Upper lobe of left lung (tissue), 6 donors: ENCODE results near the gene RASA3. TPM values are rescaled to one million over a fixed set of nuclear protein-coding genes. Genes with fewer than 3 reads are reported as not detected.

Experiments
- ATAC-seq, 2 donors: fragments of 200-7000 bp; cut with Tn5 transposase; one replicate each; pipeline ENCODE4 v1.9.1; 2022; ENCODE audit warnings: mild to moderate bottlenecking in 2 of 2, moderate library complexity in 2 of 2; ENCODE audit not compliant: low FRiP score in 2 of 2
- DNase-seq, 2 donors: peaks; one replicate each; pipeline ENCODE4 v3.0.0-alpha.2; 2019 to 2020
- H3K27ac ChIP-seq, 4 donors: fragments of 200-600 bp; sonication (generic); one replicate each; pipeline ENCODE4 v1.5.1; 2016 to 2019
- H3K27me3 ChIP-seq, 4 donors: fragments of 200-600 bp; sonication (generic); one replicate each; pipeline ENCODE4 v1.5.1; 2017 to 2019
- H3K36me3 ChIP-seq, 4 donors: fragments of 200-600 bp; sonication (generic); one replicate each; pipeline ENCODE4 v1.5.1; 2016 to 2019
- H3K4me1 ChIP-seq, 4 donors: fragments of 200-600 bp; sonication (generic); one replicate each; pipeline ENCODE4 v1.5.1; 2018 to 2019
- H3K4me3 ChIP-seq, 4 donors: fragments of 200-600 bp; sonication (generic); one replicate each; pipeline ENCODE4 v1.5.1; 2017 to 2019; ENCODE audit warnings: mild to moderate bottlenecking in 2 of 4, moderate library complexity in 1 of 4
- H3K9me3 ChIP-seq, 4 donors: fragments of 200-600 bp; sonication (generic); one replicate each; pipeline ENCODE4 v1.5.1; 2018 to 2019
- EP300 ChIP-seq, 4 donors: sonication (generic); formaldehyde crosslinking; IDR thresholded peaks; one replicate each; pipeline ENCODE4 v1.5.1; 2017; ENCODE audit warnings: antibody characterized with exemption in 4 of 4, control low read depth in 2 of 4
- POLR2A ChIP-seq, 4 donors: fragments of 450-650 bp; IDR thresholded peaks; one replicate each; pipeline ENCODE4 v1.5.1; 2016 to 2017; ENCODE audit warnings: antibody characterized with exemption in 4 of 4, mild to moderate bottlenecking in 2 of 4
- POLR2AphosphoS5 ChIP-seq, 2 donors: sonication (generic); formaldehyde crosslinking; IDR thresholded peaks; one replicate each; pipeline ENCODE4 v1.5.1; 2017; ENCODE audit warnings: antibody characterized with exemption in 2 of 2
- WGBS, 2 donors: methylation state at CpG; one replicate each; pipeline ENCODE4 v1.1.5; 2017 to 2018; 5-methylcytosine and 5-hydroxymethylcytosine counted together
- total RNA-seq, 6 donors: library from RNA; depleted of rRNA in 4 of 6; stranded (reverse); fragments of >200 nt in 4 of 6; gene quantifications; one replicate each; pipeline versions ENCODE4 v1.1.0 to v1.2.1, GENCODE V29; 2016 to 2021
- TF ChIP-seq, protein P1 (sequence below), 6 experiments: fragments of 450-650 bp in 4 of 6; fragments of 200-600 bp in 2 of 6; sonication (generic) in 2 of 6; IDR thresholded peaks; one replicate each; pipeline ENCODE4 v1.5.1; 2016 to 2019; ENCODE audit warnings: antibody characterized with exemption in 6 of 6
- donor health status: DM: no; HTN: no; CAD: no; lungs with moderate emphysema.
- donor health status: DM: no; HTN: yes; CAD: no; lungs with severe emphysema.

The RASA3 gene
- total RNA-seq, 6 donors from 2014 or later, result 11.4 to 52.4 (median 18.4) TPM

DNA sequence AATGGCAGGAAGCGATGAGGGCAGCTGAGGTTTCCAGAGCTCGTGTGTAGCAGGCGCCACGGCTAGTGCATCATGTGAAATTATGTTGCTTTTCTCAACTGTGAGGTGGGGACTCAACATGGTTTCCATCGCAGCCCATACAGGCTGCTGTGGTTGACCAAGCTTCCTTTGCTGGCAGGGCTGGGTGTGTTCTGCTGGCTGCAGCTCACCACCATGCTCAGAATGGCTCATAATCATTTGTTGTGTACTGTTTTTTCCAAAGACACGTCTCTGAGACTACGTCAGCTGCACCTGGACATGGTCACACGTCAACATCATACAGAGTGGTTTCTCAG lies 16.1 kb upstream of the RASA3 start:
- DNase-seq (peak in 1 of 2 donors; percentile 53), ATAC-seq (no peak)
- 53 to 69% methylated on average over 8 of the region's 8 CpGs for WGBS, 2 donors
- Histone ChIP-seq H3K4me1 (peaks cover 3 to 9% (median 6%) of the 10 kb centered on the region in 4 donors), H3K27ac (no peak overlapping the region), H3K27me3 (no peaks in the 10 kb centered on the region), H3K36me3 (no peaks in the 10 kb centered on the region), H3K9me3 (no peaks in the 10 kb centered on the region), H3K4me3 (no peak overlapping the region)
- TF ChIP-seq POLR2A (IDR thresholded peaks at IDR 0.05) (peak in 1 of 4 donors; percentile 25), POLR2AphosphoS5 (IDR thresholded peaks at IDR 0.05) (peak in 1 of 2 donors; percentile 10), EP300 (IDR thresholded peaks at IDR 0.05) (peak in 1 of 4 donors; percentile 35)
- TF ChIP-seq, protein P1, sequence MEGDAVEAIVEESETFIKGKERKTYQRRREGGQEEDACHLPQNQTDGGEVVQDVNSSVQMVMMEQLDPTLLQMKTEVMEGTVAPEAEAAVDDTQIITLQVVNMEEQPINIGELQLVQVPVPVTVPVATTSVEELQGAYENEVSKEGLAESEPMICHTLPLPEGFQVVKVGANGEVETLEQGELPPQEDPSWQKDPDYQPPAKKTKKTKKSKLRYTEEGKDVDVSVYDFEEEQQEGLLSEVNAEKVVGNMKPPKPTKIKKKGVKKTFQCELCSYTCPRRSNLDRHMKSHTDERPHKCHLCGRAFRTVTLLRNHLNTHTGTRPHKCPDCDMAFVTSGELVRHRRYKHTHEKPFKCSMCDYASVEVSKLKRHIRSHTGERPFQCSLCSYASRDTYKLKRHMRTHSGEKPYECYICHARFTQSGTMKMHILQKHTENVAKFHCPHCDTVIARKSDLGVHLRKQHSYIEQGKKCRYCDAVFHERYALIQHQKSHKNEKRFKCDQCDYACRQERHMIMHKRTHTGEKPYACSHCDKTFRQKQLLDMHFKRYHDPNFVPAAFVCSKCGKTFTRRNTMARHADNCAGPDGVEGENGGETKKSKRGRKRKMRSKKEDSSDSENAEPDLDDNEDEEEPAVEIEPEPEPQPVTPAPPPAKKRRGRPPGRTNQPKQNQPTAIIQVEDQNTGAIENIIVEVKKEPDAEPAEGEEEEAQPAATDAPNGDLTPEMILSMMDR (IDR thresholded peaks at IDR 0.05), result no peak

DNA sequence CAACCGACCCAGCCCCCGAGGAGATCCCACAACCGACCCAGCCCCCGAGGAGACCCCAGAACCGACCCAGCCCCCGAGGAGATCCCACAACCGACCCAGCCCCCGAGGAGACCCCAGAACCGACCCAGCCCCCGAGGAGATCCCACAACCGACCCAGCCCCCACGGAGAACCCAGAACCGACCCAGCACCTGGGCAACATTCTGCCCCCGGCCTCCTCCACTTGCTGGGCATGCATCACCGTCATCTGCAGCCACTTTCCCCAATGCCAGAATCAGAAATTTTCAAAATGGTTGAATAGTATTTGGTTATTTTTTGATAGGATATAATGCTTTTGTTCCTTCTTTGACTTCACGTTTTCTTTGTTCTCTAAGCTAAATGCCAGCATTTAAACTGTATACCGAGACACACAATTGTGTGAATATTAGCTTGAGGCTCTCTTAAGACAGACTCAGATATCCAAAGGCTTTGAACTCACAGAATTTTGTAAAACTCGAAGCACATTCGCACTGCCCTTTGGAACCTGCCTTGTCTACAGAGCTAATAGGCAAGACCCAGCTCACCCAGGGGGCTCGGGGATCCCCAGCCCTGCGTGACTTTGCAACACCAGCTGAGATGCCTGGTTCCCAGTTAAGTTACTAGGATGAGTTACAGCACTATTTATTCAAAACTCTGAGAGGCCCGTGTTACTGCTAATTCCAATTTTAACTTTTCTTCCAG lies 15.5 kb upstream of the RASA3 start:
- TF ChIP-seq POLR2AphosphoS5 (IDR thresholded peaks at IDR 0.05) (no peak), POLR2A (IDR thresholded peaks at IDR 0.05) (no peak), EP300 (IDR thresholded peaks at IDR 0.05) (no peak)
- TF ChIP-seq, protein P1 (IDR thresholded peaks at IDR 0.05), result no peak
- 71 to 75% methylated on average over 12 to 14 of the region's 22 CpGs for WGBS, 2 donors
- Histone ChIP-seq H3K9me3 (no peaks in the 10 kb centered on the region), H3K4me3 (no peak overlapping the region), H3K36me3 (no peaks in the 10 kb centered on the region), H3K27me3 (no peaks in the 10 kb centered on the region), H3K27ac (no peak overlapping the region), H3K4me1 (peaks cover 7 to 13% (median 11%) of the 10 kb centered on the region in 4 donors)
- no peak for ATAC-seq
- no peak for DNase-seq

DNA sequence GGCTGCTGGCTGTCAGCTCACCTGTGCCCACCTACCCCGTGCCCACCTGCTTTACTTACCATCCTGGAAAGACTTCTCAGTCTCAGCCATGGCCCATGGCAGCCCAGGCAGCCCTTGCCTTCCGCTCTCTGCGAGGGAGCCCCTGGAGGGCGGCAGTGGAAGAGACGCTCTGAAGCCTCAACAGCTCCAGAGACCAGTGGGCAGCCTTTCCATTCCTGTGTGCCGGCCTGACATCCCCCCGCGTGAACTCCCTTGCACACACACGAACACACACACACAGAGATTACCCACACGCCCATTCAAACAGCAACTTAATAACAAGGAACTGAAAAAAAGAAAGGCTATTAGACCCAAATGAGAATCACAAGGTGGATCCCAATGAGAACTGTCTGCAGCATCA lies 14.2 kb upstream of the RASA3 start:
- no peak for TF ChIP-seq POLR2A (IDR thresholded peaks at IDR 0.05)
- TF ChIP-seq, protein P1 (IDR thresholded peaks at IDR 0.05), result no peak
- TF ChIP-seq POLR2AphosphoS5 (IDR thresholded peaks at IDR 0.05), result no peak
- TF ChIP-seq EP300 (IDR thresholded peaks at IDR 0.05), result no peak

DNA sequence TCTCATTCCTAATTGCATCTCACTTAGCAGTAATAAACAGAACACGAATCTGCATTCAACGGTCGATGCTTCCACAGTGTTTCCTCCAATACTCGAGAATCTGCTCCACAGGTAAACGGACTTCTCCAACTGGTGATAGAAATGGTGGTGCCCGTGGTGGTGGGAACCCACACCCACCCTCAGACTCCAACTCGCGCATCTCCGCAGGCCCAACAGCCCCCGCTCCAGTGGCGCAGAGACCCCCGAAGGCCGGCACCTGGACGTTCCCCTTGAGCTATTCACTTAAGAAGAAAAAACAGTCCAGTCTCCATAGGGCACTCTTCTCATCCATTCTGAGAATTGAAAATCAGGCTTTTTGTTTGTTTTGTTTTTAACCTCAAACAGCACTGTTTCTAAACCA lies 13.8 kb upstream of the RASA3 start:
- no peak overlapping the region for H3K4me3 ChIP-seq
- TF ChIP-seq POLR2AphosphoS5 (IDR thresholded peaks at IDR 0.05) (no peak), POLR2A (IDR thresholded peaks at IDR 0.05) (no peak), EP300 (IDR thresholded peaks at IDR 0.05) (no peak)
- TF ChIP-seq, protein P1 (IDR thresholded peaks at IDR 0.05), result no peak
- no peaks in the 10 kb centered on the region for H3K9me3 ChIP-seq
- peaks cover 15 to 22% (median 18%) of the 10 kb centered on the region in 4 donors for H3K4me1 ChIP-seq
- H3K27me3 ChIP-seq, result no peaks in the 10 kb centered on the region
- no peak overlapping the region for H3K27ac ChIP-seq
- H3K36me3 ChIP-seq, result no peaks in the 10 kb centered on the region
- DNase-seq (no peak), ATAC-seq (no peak)
- 91 to 93% methylated on average over 14 of the region's 14 CpGs for WGBS, 2 donors

More for the DNA sequence above, 14.2 kb upstream of the RASA3 start:
- no peak for ATAC-seq
- H3K4me1 ChIP-seq, result peaks cover 15 to 22% (median 19%) of the 10 kb centered on the region in 4 donors
- H3K36me3 ChIP-seq, result no peaks in the 10 kb centered on the region
- no peaks in the 10 kb centered on the region for H3K9me3 ChIP-seq
- H3K27ac ChIP-seq, result no peak overlapping the region
- 78 to 80% methylated on average over 10 of the region's 10 CpGs for WGBS, 2 donors
- DNase-seq, result no peak
- no peaks in the 10 kb centered on the region for H3K27me3 ChIP-seq
- no peak overlapping the region for H3K4me3 ChIP-seq

DNA sequence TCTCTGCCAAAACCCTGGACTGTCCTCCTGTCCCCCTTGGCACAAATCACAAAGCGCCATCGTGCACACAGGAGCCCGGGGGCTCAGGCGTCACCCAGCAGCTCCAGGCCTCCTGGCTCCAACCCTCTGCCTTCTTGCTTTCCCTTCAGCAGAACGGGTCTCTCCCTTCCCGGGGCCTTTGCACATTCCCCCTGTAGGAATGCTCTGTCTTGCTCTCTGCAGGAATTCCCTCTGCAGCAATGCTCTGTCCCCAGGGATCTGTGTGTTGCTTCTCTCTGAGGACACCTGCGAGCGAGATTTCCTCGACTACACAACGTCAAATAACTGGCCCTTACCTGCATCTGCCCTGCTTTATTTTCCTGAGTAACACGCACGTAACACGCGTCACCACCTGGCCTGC lies 13.3 kb upstream of the RASA3 start:
- H3K36me3 ChIP-seq, result no peaks in the 10 kb centered on the region
- TF ChIP-seq, protein P1 (IDR thresholded peaks at IDR 0.05), result no peak
- no peak for TF ChIP-seq POLR2AphosphoS5 (IDR thresholded peaks at IDR 0.05)
- no peak for TF ChIP-seq POLR2A (IDR thresholded peaks at IDR 0.05)
- no peak for TF ChIP-seq EP300 (IDR thresholded peaks at IDR 0.05)
- 94% methylated on average over 14 of the region's 14 CpGs for WGBS, 2 donors
- peaks cover 11 to 22% (median 16%) of the 10 kb centered on the region in 4 donors for H3K4me1 ChIP-seq
- H3K9me3 ChIP-seq, result no peaks in the 10 kb centered on the region
- H3K27me3 ChIP-seq, result no peaks in the 10 kb centered on the region
- H3K4me3 ChIP-seq, result no peak overlapping the region
- H3K27ac ChIP-seq, result no peak overlapping the region
- no peak for ATAC-seq
- DNase-seq, result no peak
